Bronchial epithelial cell (primary cell): ENCODE measurements around the gene OPALIN. TPM values are rescaled to one million over a fixed set of nuclear protein-coding genes. Genes with fewer than 3 reads are reported as not detected.

Source experiments
- DNase-seq: peaks from one replicate; pipeline ENCODE4 v3.0.0-alpha.2; 2010; ENCODE audit warnings: low read depth
- FAIRE-seq: peaks from 2 replicates; lab custom pipeline; 2011; peaks lifted over from hg19 to GRCh38; lab: Jason Lieb, UNC
- H3K27me3 ChIP-seq: 2 replicates; pipeline ENCODE4 v1.5.1; 2011; ENCODE audit warnings: low read length; ENCODE audit not compliant: control insufficient read depth, insufficient read depth
- H3K36me3 ChIP-seq: 2 replicates; pipeline ENCODE4 v1.5.1; 2011; ENCODE audit warnings: low read length; ENCODE audit not compliant: control insufficient read depth, insufficient read depth
- H3K4me3 ChIP-seq: 2 replicates; pipeline ENCODE4 v1.5.1; 2011; ENCODE audit warnings: mild to moderate bottlenecking, low read depth, low read length, control low read depth
- total RNA-seq: library from RNA; depleted of rRNA; stranded (reverse); fragments of >200 nt; gene quantifications from 2 replicates; pipeline ENCODE4 v1.2.1, GENCODE V29; 2014
- TF ChIP-seq, protein P1 (sequence below): IDR thresholded peaks from 2 replicates; pipeline ENCODE4 v1.5.1; 2011; ENCODE audit warnings: mild to moderate bottlenecking, moderate library complexity, low read length, control low read depth, inconsistent platforms; ENCODE audit not compliant: insufficient read depth, severe bottlenecking

The OPALIN gene
- total RNA-seq, 1 donor from 2014 or later: not detected

DNA sequence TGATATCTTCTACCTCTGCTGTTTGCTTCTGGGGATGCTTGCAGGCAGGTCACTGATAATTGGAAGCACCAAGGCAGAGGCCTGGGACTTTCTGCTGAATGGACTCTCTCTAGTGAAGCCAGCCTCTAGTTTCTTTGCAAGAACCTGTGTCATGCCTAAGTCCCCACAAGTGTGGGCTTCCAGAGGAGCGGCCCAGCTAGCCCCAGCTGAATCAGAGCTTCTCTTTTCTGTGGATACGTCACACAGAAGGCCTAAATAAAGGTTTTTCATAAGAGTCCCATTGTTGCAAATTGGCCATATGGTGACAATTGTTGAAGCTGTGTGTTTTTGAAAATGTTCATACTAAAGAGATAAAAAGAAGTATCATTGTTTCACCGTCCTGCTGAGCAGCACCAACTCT lies 6.8 kb upstream of the OPALIN start:
- TF ChIP-seq, protein P1, sequence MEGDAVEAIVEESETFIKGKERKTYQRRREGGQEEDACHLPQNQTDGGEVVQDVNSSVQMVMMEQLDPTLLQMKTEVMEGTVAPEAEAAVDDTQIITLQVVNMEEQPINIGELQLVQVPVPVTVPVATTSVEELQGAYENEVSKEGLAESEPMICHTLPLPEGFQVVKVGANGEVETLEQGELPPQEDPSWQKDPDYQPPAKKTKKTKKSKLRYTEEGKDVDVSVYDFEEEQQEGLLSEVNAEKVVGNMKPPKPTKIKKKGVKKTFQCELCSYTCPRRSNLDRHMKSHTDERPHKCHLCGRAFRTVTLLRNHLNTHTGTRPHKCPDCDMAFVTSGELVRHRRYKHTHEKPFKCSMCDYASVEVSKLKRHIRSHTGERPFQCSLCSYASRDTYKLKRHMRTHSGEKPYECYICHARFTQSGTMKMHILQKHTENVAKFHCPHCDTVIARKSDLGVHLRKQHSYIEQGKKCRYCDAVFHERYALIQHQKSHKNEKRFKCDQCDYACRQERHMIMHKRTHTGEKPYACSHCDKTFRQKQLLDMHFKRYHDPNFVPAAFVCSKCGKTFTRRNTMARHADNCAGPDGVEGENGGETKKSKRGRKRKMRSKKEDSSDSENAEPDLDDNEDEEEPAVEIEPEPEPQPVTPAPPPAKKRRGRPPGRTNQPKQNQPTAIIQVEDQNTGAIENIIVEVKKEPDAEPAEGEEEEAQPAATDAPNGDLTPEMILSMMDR: no peak

DNA sequence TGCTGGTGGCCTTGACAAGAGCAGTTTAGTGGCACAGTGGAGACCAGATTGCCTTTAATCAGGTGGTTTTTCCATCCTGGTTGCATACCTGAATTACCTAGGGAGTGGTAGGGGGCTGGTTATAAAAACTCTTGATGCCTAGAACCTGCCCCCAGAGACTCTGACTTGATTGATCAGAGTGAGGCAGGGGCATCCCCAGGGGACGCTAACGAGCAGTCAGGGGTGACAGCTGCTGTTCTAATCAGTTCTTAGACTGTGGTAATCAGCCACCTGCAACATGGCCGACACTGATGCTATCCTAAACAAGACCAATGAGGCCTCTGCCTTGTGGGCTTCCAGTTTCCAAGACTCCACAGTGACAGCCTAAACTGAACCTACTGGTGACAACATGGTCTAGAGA lies 2.0 kb upstream of the OPALIN start:
- DNase-seq (no peak), FAIRE-seq (no peak)
- H3K27me3 ChIP-seq: no peaks in the 10 kb centered on the region
- H3K4me3 ChIP-seq: no peak overlapping the region
- H3K36me3 ChIP-seq: no peaks in the 10 kb centered on the region
- TF ChIP-seq, protein P1: no peak

More for the DNA sequence above, 6.8 kb upstream of the OPALIN start:
- no peaks in the 10 kb centered on the region for H3K27me3 ChIP-seq
- FAIRE-seq (no peak), DNase-seq (no peak)
- H3K4me3 ChIP-seq: no peak overlapping the region
- H3K36me3 ChIP-seq: no peaks in the 10 kb centered on the region

DNA sequence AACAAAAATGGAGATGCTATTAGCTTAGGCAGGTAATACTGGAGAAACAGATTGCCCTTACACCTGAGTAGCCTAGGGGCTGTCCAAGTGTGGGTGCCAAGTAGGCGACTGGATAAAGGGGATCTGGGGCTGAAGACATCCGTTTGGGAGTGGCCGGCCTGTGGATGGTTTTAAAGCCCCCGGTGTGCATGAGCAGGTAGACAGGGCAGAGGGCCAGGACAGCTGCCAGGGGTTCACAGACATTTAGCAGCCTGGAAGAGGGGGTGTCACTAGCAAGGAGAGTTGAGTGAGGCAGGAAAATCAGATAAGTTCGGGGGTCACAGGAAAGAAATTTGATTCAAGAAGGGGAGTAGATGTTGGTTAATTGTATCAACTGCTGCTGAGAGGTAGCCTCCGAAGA lies 1.5 kb upstream of the OPALIN start:
- no peaks in the 10 kb centered on the region for H3K36me3 ChIP-seq
- no peaks in the 10 kb centered on the region for H3K27me3 ChIP-seq
- TF ChIP-seq, protein P1: no peak
- DNase-seq: no peak
- H3K4me3 ChIP-seq: no peak overlapping the region
- FAIRE-seq: no peak

DNA sequence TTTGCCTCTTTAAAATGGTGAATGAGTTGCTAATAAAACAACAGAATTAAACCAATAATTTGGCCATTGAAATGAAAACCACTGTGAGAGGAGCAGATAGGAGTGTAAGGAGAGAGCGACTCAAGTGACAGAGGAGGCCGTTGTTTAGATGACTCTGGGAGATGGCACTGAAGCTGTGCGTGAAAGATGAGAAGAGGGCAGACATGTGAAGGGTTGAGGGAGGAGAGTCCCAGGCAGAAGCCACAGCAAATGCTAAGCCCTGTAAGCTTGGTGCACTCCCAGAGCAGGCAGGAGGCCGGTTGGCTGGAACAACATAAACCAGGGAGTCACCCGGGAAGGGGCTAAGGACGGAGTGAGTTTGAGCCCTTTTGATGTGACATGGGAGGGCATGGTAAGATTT lies 814 bp upstream of the OPALIN start:
- Histone ChIP-seq H3K4me3 (no peak overlapping the region), H3K36me3 (no peaks in the 10 kb centered on the region), H3K27me3 (no peaks in the 10 kb centered on the region)
- DNase-seq (no peak), FAIRE-seq (no peak)
- TF ChIP-seq, protein P1: no peak

DNA sequence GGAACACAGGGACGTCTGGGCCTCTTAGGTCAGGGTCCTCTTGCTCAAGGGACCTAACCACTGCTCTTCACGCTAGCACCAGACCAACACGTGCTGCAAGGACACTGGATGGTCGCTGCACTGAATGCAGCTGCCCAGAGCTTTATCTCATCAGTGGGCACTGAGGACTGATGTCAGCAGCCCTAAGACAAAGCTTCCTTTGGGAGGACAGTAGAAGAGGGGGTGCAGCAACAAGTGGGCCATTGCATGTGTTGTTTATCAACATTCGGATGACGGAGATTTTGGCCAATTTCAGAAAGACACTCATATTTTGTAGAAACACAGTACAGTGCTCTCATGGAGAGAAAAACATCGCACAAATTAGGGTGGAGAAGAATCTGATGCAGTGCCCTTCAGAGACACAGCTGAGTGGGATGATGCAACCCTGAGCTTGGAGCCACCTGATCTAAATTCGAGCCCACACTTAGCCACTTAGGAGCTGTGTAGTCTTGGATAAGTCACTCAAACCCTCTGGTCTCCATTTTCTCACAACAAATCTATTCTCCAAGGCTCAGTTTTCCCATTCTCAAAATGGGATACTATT lies 1.7 kb downstream of the OPALIN start:
- no peak for DNase-seq
- Histone ChIP-seq H3K27me3 (no peaks in the 10 kb centered on the region), H3K4me3 (no peak overlapping the region), H3K36me3 (no peaks in the 10 kb centered on the region)
- no peak for FAIRE-seq
- TF ChIP-seq, protein P1: no peak

DNA sequence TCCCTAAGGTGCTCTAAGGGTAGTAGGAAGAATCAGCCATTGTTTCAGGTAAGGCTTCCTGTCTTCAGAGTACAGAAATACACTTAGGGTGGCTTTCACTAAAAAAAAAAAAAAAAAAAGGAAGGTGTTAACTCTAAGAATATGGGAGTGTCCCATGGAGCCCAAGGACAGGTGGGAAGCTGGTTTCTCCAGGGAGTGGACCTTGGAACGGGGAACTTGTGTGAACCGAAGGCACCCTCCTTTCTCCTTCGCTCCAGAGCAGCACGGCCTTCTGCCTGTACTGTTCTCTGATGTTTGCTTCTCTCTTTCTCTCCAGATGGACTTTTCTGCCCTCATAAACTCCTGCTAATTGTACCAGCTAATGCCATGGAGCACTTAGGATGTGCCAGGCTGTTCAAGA lies 6.2 kb downstream of the OPALIN start:
- no peaks in the 10 kb centered on the region for H3K36me3 ChIP-seq
- H3K27me3 ChIP-seq: no peaks in the 10 kb centered on the region
- TF ChIP-seq, protein P1: no peak
- FAIRE-seq: no peak
- H3K4me3 ChIP-seq: no peak overlapping the region
- DNase-seq: no peak
